Measurements from ENCODE around the gene CDH20.

DNA sequence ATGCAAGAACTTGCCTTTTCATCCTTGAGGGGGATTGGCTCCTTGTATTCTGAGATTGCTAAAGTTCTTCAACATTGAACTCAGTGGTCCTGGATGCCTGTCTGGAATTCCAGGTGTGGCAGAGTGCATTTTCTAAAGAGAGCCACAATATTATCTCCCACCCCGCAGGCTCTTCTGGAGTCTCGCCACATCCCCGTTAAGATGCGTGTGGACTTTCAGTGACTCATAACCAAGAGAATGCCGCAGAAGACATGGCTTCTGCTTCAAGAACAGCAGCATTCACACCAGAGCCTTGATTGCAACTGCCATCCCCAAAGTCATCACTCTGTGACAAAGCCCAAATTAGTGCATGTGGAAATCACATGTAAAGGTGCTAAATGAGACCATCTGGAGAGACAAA, 142.7 kb downstream of the CDH20 start:
- TF ChIP-seq POLR2A (IDR thresholded peaks at IDR 0.05) = no peak
- TF ChIP-seq CTCF (IDR thresholded peaks at IDR 0.05 in 8 of 11, conservative IDR thresholded peaks at IDR 0.05 in 3 of 11) = no peak
- TF ChIP-seq POLR2AphosphoS5 (IDR thresholded peaks at IDR 0.05) = no peak
